Measurements from ENCODE around the gene MC1R. TPM values are rescaled to one million over a fixed set of nuclear protein-coding genes. Genes with fewer than 3 reads are reported as not detected.
"Not testable (repeated sequence)": the region's sequence is repeated elsewhere in the genome, so short reads cannot be mapped to it uniquely, and the experiment has no call there.

The MC1R gene
- total RNA-seq, 1 donor from 2014 or later, result 5.5 TPM

GRCh38 chr16:89968074-89968473 lies 49.4 kb downstream of the MC1R start:
- intact Hi-C loops (cut with micrococcal nuclease); DNase-seq (ENCODE audit: low spot score); H3K27ac Mint-ChIP-seq; H3K4me3 Mint-ChIP-seq; H3K27me3 Mint-ChIP-seq (ENCODE audit: insufficient read depth); H3K9me3 Mint-ChIP-seq: not testable (repeated sequence)
- peaks cover 13% of the 10 kb centered on the region for H3K4me1 Mint-ChIP-seq (ENCODE audit: low read depth)
- peaks cover 15% of the 10 kb centered on the region for H3K36me3 Mint-ChIP-seq (ENCODE audit: low read depth)

GRCh38 chr16:89969741-89970410 lies 51.2 kb downstream of the MC1R start:
- peaks cover 15% of the 10 kb centered on the region for H3K36me3 Mint-ChIP-seq (ENCODE audit: low read depth)
- peaks cover 5% of the 10 kb centered on the region for H3K9me3 Mint-ChIP-seq
- no peak for DNase-seq (ENCODE audit: low spot score)
- H3K27me3 Mint-ChIP-seq (ENCODE audit: insufficient read depth), result peaks cover 2% of the 10 kb centered on the region
- H3K27ac Mint-ChIP-seq, result no peak overlapping the region
- peak overlapping the region; percentile 99 for H3K4me3 Mint-ChIP-seq
- intact Hi-C loops (cut with micrococcal nuclease), result loop anchor here (2.0 kb wide), 1 partner anchor 247 kb away; no protein-coding TSS in a partner anchor
- H3K4me1 Mint-ChIP-seq (ENCODE audit: low read depth), result peaks cover 26% of the 10 kb centered on the region

Other genes starting within 250 kb of the MC1R start
- 93.9 and 99.6 TPM in 2 replicates for gene CDK10, start 232.2 kb upstream of the MC1R start, total RNA-seq
- gene SPATA2L, start 217.2 kb upstream of the MC1R start, total RNA-seq, result 14.1 and 15.2 TPM in 2 replicates
- 4.9 and 5.9 TPM in 2 replicates for gene VPS9D1, start 198.0 kb upstream of the MC1R start, total RNA-seq
- gene ZNF276, start 197.3 kb upstream of the MC1R start, total RNA-seq, result 34.2 and 36.4 TPM in 2 replicates
- 210 and 221 TPM in 2 replicates for gene FANCA, start 102.2 kb upstream of the MC1R start, total RNA-seq
- gene SPIRE2, start 90.4 kb upstream of the MC1R start, total RNA-seq, result 1.5 and 2.7 TPM in 2 replicates
- 189 and 201 TPM in 2 replicates for gene TCF25, start 45.3 kb upstream of the MC1R start, total RNA-seq
- 2.0 and 2.6 TPM in 2 replicates for gene TUBB3, start 4.5 kb downstream of the MC1R start, total RNA-seq
- gene DEF8, start 29.9 kb downstream of the MC1R start, total RNA-seq, result 42.5 and 43.9 TPM in 2 replicates
- 0.18 TPM in 1 of 2 replicates, not detected in the other for gene DBNDD1, start 100.6 kb downstream of the MC1R start, total RNA-seq
- not detected in 2 replicates for gene PRDM7, start 158.5 kb downstream of the MC1R start, total RNA-seq